NCI-H1930 (cell line): Measurements from ENCODE around the gene GUCY1A1.

Experiments used
- DNase-seq, 2 experiments: peaks; one replicate each; lab custom pipeline; 2025; lab: John Stamatoyannopoulos, UW

The GUCY1A1 gene

DNA sequence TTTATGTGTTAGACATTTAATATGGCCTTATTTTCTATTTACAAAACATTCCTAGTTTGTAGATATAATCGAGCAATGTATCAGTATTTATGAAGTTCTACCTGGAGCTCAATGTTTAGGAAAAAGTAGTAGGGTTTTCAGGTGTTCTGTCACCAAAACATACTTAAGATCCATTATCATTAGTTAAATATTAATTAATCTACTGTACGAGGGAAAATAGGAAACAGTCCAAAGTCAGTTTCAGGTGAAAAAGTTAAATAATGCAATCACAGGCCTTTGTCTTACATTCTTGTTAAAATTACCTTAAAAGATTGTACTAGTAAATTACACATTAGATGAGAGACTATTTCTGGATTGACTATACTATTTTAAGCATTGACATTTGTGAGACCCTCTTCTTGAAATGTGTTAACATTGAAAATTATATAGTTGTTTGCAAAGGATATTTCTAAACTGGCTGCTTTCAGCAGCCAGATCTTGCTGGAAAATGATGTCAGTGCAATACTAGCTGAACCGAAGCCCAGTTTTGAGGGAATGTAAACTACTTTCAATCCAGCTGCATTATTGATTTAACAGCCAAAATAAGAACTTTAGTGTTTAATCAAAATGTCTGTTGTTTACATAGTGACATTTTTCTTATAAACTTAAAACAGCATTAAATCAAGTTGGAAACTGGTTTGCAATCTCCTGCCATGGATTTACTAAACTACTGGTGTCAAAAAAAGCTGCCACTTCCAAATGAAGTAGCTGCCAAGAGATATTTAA, 111.5 kb downstream of the GUCY1A1 start:
- no peak for DNase-seq

DNA sequence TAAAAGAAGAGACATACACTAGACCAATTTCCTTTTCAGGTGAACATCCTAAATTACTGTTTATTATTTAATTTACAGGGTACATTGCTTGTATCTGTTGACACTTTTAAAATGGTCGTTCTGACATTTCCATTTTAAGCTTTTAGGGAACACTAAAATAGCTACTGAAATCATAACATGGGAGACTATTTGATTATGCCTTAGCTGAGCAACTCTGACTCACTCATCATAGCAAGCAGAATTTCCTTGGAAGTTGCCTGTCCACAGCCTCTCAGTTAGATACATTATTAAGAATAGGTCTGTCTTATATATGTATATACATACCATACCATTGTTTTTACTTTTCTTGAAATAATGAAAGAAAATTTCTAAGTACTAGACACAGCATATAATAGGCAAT, 114.1 kb downstream of the GUCY1A1 start:
- no peak for DNase-seq

DNA sequence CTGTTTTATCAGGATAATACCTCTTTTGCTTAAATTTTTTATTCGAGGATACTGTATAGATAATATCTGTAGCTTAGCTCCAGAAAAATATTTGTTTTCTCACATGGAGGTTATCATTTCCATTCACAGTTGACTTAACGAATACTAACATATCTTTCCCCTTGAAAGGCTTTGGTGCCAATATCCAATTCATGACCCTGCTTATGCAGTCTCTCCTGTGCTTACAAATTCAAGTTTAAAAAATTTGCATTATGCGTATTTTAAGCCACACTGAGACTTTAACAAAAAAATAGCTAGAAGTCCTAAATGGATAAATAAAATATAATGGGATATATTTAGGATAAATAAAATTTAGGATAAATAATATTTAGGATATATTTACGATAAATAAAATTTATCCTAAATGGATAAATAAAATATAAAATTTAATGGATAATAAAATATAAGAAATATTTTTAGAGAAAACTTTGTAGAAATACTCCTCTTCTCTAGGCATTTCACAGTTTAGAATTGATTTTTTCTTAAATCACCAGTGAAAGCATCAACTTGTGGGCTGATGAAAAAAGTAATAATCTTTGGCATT, 114.7 kb downstream of the GUCY1A1 start:
- DNase-seq, result no peak
